ENCODE data around the gene MLXIP. TPM values are rescaled to one million over a fixed set of nuclear protein-coding genes. Genes with fewer than 3 reads are reported as not detected.

MLXIP gene
- total and polyA plus RNA-seq, 9 of the 15 experiments (the other 6 are each of a cell fraction or from before 2014, with no cell fraction given) = 2.2 to 66.3 (median 18.1) TPM

GRCh38 chr12:122078141-122079032 lies at the start of gene MLXIP (continued):
- TF ChIP-seq, protein P1, sequence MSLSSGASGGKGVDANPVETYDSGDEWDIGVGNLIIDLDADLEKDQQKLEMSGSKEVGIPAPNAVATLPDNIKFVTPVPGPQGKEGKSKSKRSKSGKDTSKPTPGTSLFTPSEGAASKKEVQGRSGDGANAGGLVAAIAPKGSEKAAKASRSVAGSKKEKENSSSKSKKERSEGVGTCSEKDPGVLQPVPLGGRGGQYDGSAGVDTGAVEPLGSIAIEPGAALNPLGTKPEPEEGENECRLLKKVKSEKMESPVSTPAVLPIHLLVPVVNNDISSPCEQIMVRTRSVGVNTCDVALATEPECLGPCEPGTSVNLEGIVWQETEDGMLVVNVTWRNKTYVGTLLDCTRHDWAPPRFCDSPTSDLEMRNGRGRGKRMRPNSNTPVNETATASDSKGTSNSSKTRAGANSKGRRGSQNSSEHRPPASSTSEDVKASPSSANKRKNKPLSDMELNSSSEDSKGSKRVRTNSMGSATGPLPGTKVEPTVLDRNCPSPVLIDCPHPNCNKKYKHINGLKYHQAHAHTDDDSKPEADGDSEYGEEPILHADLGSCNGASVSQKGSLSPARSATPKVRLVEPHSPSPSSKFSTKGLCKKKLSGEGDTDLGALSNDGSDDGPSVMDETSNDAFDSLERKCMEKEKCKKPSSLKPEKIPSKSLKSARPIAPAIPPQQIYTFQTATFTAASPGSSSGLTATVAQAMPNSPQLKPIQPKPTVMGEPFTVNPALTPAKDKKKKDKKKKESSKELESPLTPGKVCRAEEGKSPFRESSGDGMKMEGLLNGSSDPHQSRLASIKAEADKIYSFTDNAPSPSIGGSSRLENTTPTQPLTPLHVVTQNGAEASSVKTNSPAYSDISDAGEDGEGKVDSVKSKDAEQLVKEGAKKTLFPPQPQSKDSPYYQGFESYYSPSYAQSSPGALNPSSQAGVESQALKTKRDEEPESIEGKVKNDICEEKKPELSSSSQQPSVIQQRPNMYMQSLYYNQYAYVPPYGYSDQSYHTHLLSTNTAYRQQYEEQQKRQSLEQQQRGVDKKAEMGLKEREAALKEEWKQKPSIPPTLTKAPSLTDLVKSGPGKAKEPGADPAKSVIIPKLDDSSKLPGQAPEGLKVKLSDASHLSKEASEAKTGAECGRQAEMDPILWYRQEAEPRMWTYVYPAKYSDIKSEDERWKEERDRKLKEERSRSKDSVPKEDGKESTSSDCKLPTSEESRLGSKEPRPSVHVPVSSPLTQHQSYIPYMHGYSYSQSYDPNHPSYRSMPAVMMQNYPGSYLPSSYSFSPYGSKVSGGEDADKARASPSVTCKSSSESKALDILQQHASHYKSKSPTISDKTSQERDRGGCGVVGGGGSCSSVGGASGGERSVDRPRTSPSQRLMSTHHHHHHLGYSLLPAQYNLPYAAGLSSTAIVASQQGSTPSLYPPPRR (CRISPR knock-in tag; IDR thresholded peaks at IDR 0.05; ENCODE audit: borderline replicate concordance) = 0 out of 2 replicates have a peak, but pooled peaks have one; percentile 75
- TF ChIP-seq CREM (IDR thresholded peaks at IDR 0.05; ENCODE audit: low read depth) (peak; percentile 92), ZNF121 (CRISPR knock-in tag; conservative IDR thresholded peaks at IDR 0.05) (peak; percentile 53; the same call in 1 of the 2 replicates), ZNF518B (CRISPR knock-in tag; IDR thresholded peaks at IDR 0.05) (no peak), FOXJ2 (tag; IDR thresholded peaks at IDR 0.05) (no peak), SAP30 (IDR thresholded peaks at IDR 0.05; ENCODE audit: borderline replicate concordance, insufficient read depth, low read depth, low read length, poor library complexity, severe bottlenecking) (peak; percentile 80), FOXM1 (IDR thresholded peaks at IDR 0.05; ENCODE audit: low read depth) (no peak), FOXM1 (CRISPR knock-in tag; IDR thresholded peaks at IDR 0.05; ENCODE audit: low read depth) (no peak)
- TF ChIP-seq, protein P2, sequence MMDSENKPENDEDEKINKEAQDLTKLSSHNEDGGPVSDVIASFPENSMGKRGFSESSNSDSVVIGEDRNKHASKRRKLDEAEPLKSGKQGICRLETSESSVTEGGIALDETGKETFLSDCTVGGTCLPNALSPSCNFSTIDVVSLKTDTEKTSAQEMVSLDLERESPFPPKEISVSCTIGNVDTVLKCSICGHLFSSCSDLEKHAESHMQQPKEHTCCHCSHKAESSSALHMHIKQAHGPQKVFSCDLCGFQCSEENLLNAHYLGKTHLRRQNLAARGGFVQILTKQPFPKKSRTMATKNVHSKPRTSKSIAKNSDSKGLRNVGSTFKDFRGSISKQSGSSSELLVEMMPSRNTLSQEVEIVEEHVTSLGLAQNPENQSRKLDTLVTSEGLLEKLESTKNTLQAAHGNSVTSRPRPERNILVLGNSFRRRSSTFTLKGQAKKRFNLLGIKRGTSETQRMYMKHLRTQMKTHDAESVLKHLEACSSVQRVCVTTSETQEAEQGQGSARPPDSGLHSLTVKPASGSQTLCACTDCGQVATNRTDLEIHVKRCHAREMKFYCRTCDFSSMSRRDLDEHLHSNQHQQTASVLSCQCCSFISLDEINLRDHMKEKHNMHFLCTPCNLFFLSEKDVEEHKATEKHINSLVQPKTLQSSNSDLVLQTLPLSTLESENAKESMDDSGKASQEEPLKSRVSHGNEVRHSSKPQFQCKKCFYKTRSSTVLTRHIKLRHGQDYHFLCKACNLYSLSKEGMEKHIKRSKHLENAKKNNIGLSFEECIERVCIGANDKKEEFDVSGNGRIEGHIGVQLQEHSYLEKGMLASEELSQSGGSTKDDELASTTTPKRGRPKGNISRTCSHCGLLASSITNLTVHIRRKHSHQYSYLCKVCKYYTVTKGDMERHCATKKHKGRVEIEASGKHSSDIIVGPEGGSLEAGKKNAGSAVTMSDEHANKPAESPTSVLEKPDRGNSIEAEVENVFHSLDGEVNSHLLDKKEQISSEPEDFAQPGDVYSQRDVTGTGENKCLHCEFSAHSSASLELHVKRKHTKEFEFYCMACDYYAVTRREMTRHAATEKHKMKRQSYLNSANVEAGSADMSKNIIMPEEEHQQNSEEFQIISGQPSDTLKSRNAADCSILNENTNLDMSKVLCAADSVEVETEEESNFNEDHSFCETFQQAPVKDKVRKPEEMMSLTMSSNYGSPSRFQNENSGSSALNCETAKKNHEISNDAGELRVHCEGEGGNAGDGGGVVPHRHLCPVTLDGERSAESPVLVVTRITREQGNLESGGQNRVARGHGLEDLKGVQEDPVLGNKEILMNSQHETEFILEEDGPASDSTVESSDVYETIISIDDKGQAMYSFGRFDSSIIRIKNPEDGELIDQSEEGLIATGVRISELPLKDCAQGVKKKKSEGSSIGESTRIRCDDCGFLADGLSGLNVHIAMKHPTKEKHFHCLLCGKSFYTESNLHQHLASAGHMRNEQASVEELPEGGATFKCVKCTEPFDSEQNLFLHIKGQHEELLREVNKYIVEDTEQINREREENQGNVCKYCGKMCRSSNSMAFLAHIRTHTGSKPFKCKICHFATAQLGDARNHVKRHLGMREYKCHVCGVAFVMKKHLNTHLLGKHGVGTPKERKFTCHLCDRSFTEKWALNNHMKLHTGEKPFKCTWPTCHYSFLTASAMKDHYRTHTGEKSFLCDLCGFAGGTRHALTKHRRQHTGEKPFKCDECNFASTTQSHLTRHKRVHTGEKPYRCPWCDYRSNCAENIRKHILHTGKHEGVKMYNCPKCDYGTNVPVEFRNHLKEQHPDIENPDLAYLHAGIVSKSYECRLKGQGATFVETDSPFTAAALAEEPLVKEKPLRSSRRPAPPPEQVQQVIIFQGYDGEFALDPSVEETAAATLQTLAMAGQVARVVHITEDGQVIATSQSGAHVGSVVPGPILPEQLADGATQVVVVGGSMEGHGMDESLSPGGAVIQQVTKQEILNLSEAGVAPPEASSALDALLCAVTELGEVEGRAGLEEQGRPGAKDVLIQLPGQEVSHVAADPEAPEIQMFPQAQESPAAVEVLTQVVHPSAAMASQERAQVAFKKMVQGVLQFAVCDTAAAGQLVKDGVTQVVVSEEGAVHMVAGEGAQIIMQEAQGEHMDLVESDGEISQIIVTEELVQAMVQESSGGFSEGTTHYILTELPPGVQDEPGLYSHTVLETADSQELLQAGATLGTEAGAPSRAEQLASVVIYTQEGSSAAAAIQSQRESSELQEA (IDR thresholded peaks at IDR 0.05; ENCODE audit: low read depth) = no peak

All from K562 (cell line).